Left ventricle myocardium inferior (tissue), 1 donor: Measurements from ENCODE around the gene LINC00237. TPM values are rescaled to one million over a fixed set of nuclear protein-coding genes. Genes with fewer than 3 reads are reported as not detected.

Experiments
- DNase-seq: peaks from one replicate; pipeline ENCODE4 v3.0.0-alpha.2; 2020
- H3K27ac ChIP-seq: fragments of 200-600 bp; replicated peaks from 2 replicates; pipeline ENCODE4 v1.8.0; 2021
- H3K27me3 ChIP-seq: fragments of 200-600 bp; 2 replicates; pipeline ENCODE4 v1.8.0; 2021; ENCODE audit warnings: low read depth
- H3K36me3 ChIP-seq: fragments of 200-600 bp; 2 replicates; pipeline ENCODE4 v1.8.0; 2021
- H3K4me1 ChIP-seq: fragments of 200-600 bp; 2 replicates; pipeline ENCODE4 v1.8.0; 2021
- H3K4me3 ChIP-seq: fragments of 200-600 bp; 2 replicates; pipeline ENCODE4 v1.8.0; 2021; ENCODE audit warnings: mild to moderate bottlenecking, moderate library complexity
- H3K9me3 ChIP-seq: fragments of 200-600 bp; replicated peaks from 2 replicates; pipeline ENCODE4 v1.8.0; 2021
- intact Hi-C: fragments of 100-400 bp; cut with micrococcal nuclease; formaldehyde crosslinking; loops from one replicate; pipeline ENCODE4 v1.11.0; 2022
- total RNA-seq: library from RNA; stranded (reverse); fragmentation: NEBNext Ultra II Directional; extraction: Animal tissue kit (Norgen Biotek cat#: 25700); gene quantifications from one replicate; pipeline ENCODE4 v1.2.1, GENCODE V29; 2021
- TF ChIP-seq, protein P1 (sequence below): fragments of 200-600 bp; IDR thresholded peaks from 2 replicates; pipeline ENCODE4 v1.8.0; 2021; ENCODE audit warnings: antibody characterized with exemption, mild to moderate bottlenecking, borderline replicate concordance
- donor health status: DM: no; HTN: yes; CAD: no; lungs with severe emphysema.

LINC00237 gene
- total RNA-seq, 1 donor from 2014 or later = not detected

- H3K27me3 ChIP-seq = no peaks in the 10 kb centered on the region
- intact Hi-C loops = no loop called here
- no peak overlapping the region for H3K27ac ChIP-seq
- no peaks in the 10 kb centered on the region for H3K9me3 ChIP-seq
- peaks cover 23% of the 10 kb centered on the region for H3K36me3 ChIP-seq
- no peak overlapping the region for H3K4me3 ChIP-seq
- TF ChIP-seq, protein P1, sequence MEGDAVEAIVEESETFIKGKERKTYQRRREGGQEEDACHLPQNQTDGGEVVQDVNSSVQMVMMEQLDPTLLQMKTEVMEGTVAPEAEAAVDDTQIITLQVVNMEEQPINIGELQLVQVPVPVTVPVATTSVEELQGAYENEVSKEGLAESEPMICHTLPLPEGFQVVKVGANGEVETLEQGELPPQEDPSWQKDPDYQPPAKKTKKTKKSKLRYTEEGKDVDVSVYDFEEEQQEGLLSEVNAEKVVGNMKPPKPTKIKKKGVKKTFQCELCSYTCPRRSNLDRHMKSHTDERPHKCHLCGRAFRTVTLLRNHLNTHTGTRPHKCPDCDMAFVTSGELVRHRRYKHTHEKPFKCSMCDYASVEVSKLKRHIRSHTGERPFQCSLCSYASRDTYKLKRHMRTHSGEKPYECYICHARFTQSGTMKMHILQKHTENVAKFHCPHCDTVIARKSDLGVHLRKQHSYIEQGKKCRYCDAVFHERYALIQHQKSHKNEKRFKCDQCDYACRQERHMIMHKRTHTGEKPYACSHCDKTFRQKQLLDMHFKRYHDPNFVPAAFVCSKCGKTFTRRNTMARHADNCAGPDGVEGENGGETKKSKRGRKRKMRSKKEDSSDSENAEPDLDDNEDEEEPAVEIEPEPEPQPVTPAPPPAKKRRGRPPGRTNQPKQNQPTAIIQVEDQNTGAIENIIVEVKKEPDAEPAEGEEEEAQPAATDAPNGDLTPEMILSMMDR = no peak
- no peak for DNase-seq
- H3K4me1 ChIP-seq = no peaks in the 10 kb centered on the region
Measured at GRCh38 chr20:21139881-21140566, 33.9 kb upstream of the LINC00237 start.

DNA sequence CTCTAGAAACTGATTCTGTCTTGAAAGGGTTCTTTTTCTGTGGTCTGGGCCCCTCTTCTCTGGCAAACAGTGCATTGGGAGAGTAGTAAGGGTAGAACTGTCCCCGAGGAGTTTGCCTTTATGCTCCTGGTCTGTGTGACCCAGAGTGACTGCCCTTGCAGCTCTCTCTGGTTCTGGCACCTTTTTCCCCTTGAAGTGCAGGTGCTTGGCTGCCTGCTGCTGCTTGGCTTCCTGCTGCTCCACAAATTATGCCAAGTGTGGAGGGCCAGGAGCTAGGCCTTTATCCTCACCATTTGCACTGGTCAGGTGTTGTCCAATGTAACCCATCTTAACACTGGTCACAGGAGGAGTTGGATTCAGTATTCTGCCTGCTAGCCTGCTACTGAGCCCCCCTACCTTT is 30.9 kb upstream of the LINC00237 start:
- intact Hi-C loops = no loop called here
- Histone ChIP-seq H3K9me3 (no peaks in the 10 kb centered on the region), H3K27me3 (no peaks in the 10 kb centered on the region), H3K36me3 (peaks cover 35% of the 10 kb centered on the region), H3K4me1 (no peaks in the 10 kb centered on the region), H3K27ac (no peak overlapping the region), H3K4me3 (no peak overlapping the region)
- DNase-seq = no peak
- TF ChIP-seq, protein P1 = no peak

DNA sequence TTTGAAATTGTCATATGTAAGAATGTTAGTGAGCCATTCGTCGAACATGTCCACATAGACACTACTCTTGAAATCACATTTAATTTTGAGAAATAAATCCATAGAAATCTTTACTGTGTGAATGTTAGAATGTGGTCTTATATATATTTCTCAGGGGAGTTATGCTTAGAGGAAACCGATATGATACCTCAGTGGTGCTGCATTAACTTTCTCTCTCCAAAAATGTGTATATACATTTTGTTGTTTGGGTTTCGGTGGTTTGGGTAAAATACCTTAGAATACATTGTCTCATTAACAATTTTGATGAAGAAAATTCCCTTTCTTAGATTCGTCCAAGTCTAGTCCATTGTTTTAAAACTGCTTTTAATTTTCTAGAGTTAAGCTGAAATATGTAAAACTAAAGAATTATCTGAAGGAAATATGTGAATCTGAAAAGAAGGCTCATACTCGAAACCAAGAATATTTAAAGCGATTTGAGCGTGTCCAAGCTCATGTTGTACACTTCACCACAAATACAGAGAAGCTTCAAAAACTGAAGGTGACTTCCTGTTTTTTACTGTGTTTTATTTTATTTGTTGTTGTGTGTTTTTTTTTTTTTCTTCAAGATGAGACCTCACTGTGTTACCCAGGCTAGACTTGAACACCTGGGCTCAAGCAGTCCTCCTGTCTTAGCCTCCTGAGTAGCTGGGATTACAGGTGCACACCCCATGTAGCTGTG is 30.0 kb upstream of the LINC00237 start:
- H3K4me3 ChIP-seq = no peak overlapping the region
- H3K27ac ChIP-seq = no peak overlapping the region
- DNase-seq = no peak
- H3K36me3 ChIP-seq = peaks cover 37% of the 10 kb centered on the region
- TF ChIP-seq, protein P1 = no peak
- no peaks in the 10 kb centered on the region for H3K4me1 ChIP-seq
- H3K9me3 ChIP-seq = no peaks in the 10 kb centered on the region
- intact Hi-C loops = no loop called here
- H3K27me3 ChIP-seq = no peaks in the 10 kb centered on the region

DNA sequence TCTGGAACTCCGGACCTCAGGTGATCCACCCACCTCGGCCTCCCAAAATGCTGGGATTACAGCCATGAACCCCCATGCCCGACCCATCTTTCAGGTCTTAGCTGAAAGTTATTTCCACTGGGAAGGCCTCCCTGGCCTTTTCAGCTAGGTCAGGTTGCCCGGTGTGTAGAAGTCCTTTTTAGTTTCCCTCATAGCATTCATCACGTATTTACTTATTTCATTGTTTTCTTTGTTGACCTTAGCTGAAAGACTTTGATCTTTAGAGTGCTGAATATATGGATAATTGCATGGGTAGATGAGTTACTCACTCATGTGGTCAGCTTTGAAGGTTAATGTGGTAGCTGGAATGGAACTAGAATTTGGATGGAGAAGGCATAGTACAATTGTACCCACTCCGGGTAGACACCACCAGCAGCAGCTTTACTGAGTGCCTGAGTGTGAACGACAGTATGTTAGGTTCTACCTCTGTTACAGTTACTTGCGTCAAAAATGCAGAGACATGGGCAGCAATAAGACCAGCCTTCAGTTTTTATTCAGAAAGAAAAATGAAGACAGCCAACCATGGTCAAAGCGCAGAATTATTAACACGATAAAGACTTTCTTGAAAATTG is 28.8 kb upstream of the LINC00237 start:
- intact Hi-C loops = no loop called here
- H3K36me3 ChIP-seq = peaks cover 41% of the 10 kb centered on the region
- H3K4me1 ChIP-seq = no peaks in the 10 kb centered on the region
- H3K27me3 ChIP-seq = no peaks in the 10 kb centered on the region
- no peak for DNase-seq
- TF ChIP-seq, protein P1 = no peak
- H3K4me3 ChIP-seq = no peak overlapping the region
- H3K9me3 ChIP-seq = no peaks in the 10 kb centered on the region
- H3K27ac ChIP-seq = no peak overlapping the region

DNA sequence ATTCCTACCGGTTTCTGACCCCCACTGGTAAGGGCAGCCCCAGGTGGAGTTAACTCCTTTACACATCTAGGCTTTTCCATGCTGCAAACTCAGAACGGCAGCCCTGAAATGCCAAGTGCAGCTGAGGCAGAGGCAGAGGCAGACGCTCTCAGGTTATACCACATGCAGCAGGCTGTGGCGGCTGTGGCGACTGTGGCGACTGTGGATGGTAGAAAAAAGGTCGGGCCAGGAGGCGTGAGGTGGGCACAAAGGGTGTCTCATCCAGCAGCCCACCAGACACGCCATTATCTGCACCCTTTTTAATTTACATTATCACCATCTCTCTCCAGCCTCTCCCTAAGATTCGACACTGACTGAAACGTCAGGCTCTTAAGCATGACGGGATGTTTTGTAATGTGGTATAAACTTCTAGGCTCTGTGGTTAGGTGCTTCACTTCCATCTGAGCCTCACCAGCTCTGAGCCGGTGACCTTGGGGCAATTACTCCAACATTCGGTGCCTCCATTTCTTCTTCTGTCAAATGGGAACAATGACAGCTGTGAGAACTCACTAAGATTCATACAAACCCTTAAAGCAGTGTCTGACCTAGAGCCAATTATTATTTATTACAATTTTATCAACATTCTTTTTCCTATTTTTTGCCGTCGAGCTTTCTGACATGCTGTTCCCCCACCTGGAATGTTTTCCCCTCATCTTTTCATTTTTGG is 27.9 kb upstream of the LINC00237 start:
- H3K27me3 ChIP-seq = no peaks in the 10 kb centered on the region
- H3K27ac ChIP-seq = no peak overlapping the region
- H3K4me3 ChIP-seq = no peak overlapping the region
- no peak for DNase-seq
- H3K9me3 ChIP-seq = no peaks in the 10 kb centered on the region
- H3K4me1 ChIP-seq = no peaks in the 10 kb centered on the region
- intact Hi-C loops = no loop called here
- TF ChIP-seq, protein P1 = no peak
- peaks cover 36% of the 10 kb centered on the region for H3K36me3 ChIP-seq
